ENCODE measurements around the gene ZNF574. TPM values are rescaled to one million over a fixed set of nuclear protein-coding genes. Genes with fewer than 3 reads are reported as not detected.

ZNF574 gene
- total RNA-seq, 2 donors from 2014 or later = 24.4 to 44.1 TPM

DNA sequence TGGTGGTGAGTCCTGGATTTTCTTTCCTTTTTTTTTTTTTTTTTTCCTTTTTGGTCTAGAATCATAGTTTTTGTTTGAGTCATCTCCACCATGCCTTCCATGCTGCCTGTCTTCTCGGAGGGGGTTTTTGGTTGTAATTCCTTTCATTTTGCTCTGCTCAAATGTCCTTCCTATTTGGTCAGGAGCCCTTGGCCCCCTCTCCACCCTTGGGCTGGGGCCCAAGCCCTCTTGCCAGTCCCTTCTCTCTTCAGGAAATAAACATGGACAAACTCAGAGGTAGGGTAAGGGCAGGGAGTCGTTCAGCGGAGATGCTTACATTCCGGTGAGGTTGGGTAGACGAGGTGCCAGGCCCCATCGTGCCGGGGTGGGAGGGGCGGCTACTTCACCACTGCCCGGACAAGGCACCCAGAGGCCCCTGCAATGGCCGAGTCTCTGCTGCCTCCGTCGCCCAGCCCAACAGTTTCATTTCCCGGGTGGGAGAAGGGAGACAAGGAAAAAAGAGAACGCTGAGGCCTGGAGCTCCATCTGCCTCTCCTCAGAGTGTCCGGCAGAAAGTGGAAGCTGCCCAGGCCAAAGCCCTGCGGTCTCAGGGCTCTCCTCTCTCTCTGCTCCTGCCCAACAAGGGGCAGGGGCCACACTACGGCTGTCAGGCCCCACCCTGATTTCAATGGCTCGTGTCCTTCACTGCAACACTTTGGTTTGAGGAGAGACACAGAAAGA, 12.7 kb downstream of the ZNF574 start:
- intact Hi-C loops (cut with DNase I) = no loop called here
- Histone ChIP-seq H3K9me3 (no peaks in the 10 kb centered on the region), H3K36me3 (no peaks in the 10 kb centered on the region), H3K27me3 (replicated peaks; ENCODE audit: insufficient read depth) (no peaks in the 10 kb centered on the region), H3K4me3 (no peak overlapping the region), H3K4me1 (replicated peaks) (no peaks in the 10 kb centered on the region), H3K27ac (no peak overlapping the region)
- 59% methylated on average over 18 of the region's 18 CpGs for WGBS
- TF ChIP-seq POLR2A (IDR thresholded peaks at IDR 0.05) (no peak), POLR2AphosphoS5 (IDR thresholded peaks at IDR 0.05) (no peak)
- TF ChIP-seq, protein P1, sequence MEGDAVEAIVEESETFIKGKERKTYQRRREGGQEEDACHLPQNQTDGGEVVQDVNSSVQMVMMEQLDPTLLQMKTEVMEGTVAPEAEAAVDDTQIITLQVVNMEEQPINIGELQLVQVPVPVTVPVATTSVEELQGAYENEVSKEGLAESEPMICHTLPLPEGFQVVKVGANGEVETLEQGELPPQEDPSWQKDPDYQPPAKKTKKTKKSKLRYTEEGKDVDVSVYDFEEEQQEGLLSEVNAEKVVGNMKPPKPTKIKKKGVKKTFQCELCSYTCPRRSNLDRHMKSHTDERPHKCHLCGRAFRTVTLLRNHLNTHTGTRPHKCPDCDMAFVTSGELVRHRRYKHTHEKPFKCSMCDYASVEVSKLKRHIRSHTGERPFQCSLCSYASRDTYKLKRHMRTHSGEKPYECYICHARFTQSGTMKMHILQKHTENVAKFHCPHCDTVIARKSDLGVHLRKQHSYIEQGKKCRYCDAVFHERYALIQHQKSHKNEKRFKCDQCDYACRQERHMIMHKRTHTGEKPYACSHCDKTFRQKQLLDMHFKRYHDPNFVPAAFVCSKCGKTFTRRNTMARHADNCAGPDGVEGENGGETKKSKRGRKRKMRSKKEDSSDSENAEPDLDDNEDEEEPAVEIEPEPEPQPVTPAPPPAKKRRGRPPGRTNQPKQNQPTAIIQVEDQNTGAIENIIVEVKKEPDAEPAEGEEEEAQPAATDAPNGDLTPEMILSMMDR (IDR thresholded peaks at IDR 0.05) = no peak
- DNase-seq (ENCODE audit: low spot score) = no peak

DNA sequence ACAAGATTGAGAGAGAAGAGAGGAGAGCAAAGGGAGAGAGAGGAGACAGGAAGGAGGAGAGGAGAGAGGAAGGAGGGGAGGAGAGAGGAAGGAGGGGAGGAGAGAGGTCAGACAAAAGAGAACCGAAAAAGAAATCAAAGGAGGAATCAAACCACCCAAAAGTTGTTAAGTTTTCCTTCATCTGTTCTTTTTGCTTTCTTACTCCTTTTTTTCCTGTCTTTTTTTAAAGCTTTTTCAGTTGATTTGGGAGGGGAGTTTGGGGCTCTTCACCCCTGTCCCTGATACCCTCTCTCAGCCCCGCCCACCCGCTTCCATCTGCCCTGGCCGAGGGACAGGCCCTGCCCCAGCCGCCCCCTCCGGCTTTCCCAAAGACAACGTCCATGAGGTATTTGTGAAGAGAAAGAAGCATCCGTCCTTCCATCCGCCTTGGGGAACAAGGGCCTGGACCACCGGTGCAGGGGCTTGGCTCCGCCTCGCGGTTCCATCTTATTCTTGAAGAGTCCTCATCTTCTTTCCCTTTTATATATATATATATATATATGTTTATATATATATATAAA, 13.3 kb downstream of the ZNF574 start:
- WGBS = 76% methylated on average over 13 of the region's 13 CpGs
- no peak overlapping the region for H3K4me3 ChIP-seq
- no peaks in the 10 kb centered on the region for H3K9me3 ChIP-seq
- TF ChIP-seq, protein P1 (IDR thresholded peaks at IDR 0.05) = no peak
- TF ChIP-seq POLR2A (IDR thresholded peaks at IDR 0.05) (no peak), POLR2AphosphoS5 (IDR thresholded peaks at IDR 0.05) (no peak)
- intact Hi-C loops (cut with DNase I) = no loop called here
- no peaks in the 10 kb centered on the region for H3K4me1 ChIP-seq (replicated peaks)
- no peaks in the 10 kb centered on the region for H3K27me3 ChIP-seq (replicated peaks; ENCODE audit: insufficient read depth)
- H3K27ac ChIP-seq = no peak overlapping the region
- no peaks in the 10 kb centered on the region for H3K36me3 ChIP-seq
- no peak for DNase-seq (ENCODE audit: low spot score)

DNA sequence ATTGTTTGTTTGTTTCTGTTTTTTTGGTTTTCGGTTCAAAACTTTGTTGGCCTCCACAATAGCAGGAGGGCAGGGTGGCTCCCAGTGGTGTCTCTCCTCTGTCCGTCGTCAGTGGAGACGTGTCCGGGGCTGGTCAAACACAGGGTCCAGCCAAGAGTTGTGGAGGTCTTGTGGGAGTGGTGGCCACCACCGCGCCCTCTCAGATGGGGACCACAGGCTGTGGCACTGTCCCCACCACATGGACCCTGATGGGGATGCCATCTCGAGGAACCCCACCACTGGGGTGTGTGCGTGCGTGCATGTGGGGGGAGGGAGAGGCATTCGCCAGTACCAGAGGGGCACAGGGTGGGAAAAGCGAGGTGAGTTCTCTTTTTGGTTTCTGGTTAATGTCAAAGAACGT, 13.8 kb downstream of the ZNF574 start:
- 92% methylated on average over 13 of the region's 13 CpGs for WGBS
- no peak for DNase-seq (ENCODE audit: low spot score)
- Histone ChIP-seq H3K27me3 (replicated peaks; ENCODE audit: insufficient read depth) (no peaks in the 10 kb centered on the region), H3K4me3 (no peak overlapping the region), H3K4me1 (replicated peaks) (no peaks in the 10 kb centered on the region), H3K9me3 (no peaks in the 10 kb centered on the region), H3K36me3 (no peaks in the 10 kb centered on the region), H3K27ac (no peak overlapping the region)
- intact Hi-C loops (cut with DNase I) = no loop called here
- TF ChIP-seq POLR2A (IDR thresholded peaks at IDR 0.05) = no peak
- no peak for TF ChIP-seq POLR2AphosphoS5 (IDR thresholded peaks at IDR 0.05)
- TF ChIP-seq, protein P1 (IDR thresholded peaks at IDR 0.05) = no peak

DNA sequence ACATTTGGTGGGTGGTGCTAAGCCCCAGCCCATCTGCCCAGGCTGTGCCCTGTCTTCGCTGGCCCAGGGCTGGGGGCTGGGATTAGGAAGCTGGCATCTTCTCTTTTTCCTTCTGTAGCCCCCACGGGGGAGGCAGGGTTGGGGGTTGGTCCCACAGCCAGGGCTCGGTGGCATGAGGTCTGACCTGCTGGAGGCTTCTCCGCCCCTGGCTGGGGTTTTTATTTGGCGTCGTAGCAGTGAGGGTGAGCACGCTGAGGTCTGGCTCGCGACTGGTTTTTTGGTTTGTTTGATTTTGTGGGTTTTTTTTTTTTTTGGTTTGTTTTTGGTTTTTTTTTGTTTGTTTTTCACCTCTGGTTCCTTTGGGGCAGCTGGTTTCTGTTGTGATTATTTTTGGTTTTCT, 14.7 kb downstream of the ZNF574 start:
- intact Hi-C loops (cut with DNase I) = no loop called here
- no peaks in the 10 kb centered on the region for H3K27me3 ChIP-seq (replicated peaks; ENCODE audit: insufficient read depth)
- no peak overlapping the region for H3K27ac ChIP-seq
- 47% methylated on average over 9 of the region's 9 CpGs for WGBS
- TF ChIP-seq POLR2A (IDR thresholded peaks at IDR 0.05) (no peak), POLR2AphosphoS5 (IDR thresholded peaks at IDR 0.05) (no peak)
- TF ChIP-seq, protein P1 (IDR thresholded peaks at IDR 0.05) = no peak
- H3K36me3 ChIP-seq = no peaks in the 10 kb centered on the region
- no peak overlapping the region for H3K4me3 ChIP-seq
- DNase-seq (ENCODE audit: low spot score) = no peak
- no peaks in the 10 kb centered on the region for H3K4me1 ChIP-seq (replicated peaks)
- no peaks in the 10 kb centered on the region for H3K9me3 ChIP-seq

DNA sequence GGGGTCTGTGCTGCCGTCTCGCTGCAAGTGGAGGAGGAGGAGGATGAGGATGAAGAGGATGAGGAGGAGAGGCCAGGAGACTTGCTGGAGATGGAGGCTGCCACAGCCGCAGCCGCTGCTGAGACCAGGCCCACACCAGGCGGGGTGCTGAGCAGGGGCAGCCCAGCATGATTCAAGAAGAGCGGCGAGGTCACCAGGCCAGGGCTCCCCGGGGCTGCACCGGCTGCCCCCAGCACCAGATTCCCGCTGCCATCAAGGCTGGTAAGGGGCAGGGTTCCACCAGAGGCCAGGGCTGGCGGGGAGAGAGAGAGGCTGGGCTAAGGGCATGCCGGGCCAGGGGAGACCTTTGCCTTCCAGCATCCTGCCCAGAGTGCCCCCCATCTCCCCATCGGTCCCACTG, 15.3 kb downstream of the ZNF574 start:
- no peaks in the 10 kb centered on the region for H3K36me3 ChIP-seq
- WGBS = 84% methylated on average over 13 of the region's 13 CpGs
- H3K9me3 ChIP-seq = no peaks in the 10 kb centered on the region
- no peaks in the 10 kb centered on the region for H3K4me1 ChIP-seq (replicated peaks)
- no peak overlapping the region for H3K4me3 ChIP-seq
- intact Hi-C loops (cut with DNase I) = no loop called here
- H3K27ac ChIP-seq = no peak overlapping the region
- TF ChIP-seq POLR2AphosphoS5 (IDR thresholded peaks at IDR 0.05) (no peak), POLR2A (IDR thresholded peaks at IDR 0.05) (no peak)
- TF ChIP-seq, protein P1 (IDR thresholded peaks at IDR 0.05) = no peak
- DNase-seq (ENCODE audit: low spot score) = no peak
- H3K27me3 ChIP-seq (replicated peaks; ENCODE audit: insufficient read depth) = no peaks in the 10 kb centered on the region

All from prostate gland (tissue), 2 donors.